Measurements from ENCODE around the gene SAG. TPM values are rescaled to one million over a fixed set of nuclear protein-coding genes. Genes with fewer than 3 reads are reported as not detected.

Gene SAG
- total and polyA plus RNA-seq, 2 of the 13 experiments (the other 11 are each of a cell fraction or from before 2014, with no cell fraction given) = not detected

DNA sequence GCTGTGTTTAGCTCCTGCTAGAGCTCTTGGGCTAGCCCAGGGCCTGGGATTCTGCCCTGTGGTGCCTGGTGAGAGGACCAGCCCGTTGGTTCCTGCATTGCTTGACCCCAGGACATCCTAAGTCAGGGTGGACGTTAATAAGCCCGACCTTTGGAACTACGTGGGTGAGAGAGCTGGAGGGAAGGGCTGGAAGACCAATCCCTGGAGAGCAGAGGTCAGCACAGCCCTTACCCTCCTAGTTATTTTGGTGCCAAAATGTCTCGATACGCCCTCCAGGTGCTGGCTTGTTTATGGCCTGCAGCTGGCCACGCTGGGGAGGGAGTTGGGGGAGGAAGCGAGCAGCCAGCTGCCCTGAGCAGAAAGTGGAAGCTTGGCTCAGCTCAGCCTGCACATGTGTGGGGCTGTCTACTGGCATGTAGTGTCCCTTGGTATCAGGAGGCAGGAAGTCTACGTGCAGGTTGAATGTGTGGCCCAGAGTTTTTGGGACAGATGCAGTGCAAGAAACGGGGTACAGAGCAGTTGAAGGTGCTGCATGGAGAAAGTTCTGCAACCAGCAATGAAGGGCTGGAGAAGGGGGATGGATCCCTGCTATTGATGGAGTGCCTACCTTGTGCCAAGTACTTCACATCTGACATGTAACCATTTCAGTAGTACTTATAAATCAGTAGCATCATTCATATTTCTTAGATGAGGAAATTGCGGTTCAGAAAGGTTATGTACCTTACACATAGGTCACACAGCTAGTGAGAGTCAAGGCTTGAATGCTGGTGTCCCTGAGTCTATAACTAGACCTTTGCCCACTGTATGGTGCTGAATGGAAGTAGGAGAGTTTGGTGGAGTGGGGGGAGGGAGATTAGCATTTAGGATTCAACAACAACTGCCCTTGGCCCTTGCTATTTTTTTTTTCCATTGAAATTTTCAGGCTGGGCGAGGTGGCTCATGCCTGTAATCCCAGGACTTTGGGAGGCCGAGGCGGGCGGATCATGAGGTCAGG is 41.7 kb downstream of the SAG start (continued):
- peak; percentile 9; the same call in 1 of the 2 replicates for TF ChIP-seq KDM2A (CRISPR knock-in tag; IDR thresholded peaks at IDR 0.05; ENCODE audit: borderline replicate concordance, low read depth)
- TF ChIP-seq MIER2 (CRISPR knock-in tag; IDR thresholded peaks at IDR 0.05) = no peak
- peak in 1 of 2 experiments; percentile 60; a peak in 2 of 4 replicates for TF ChIP-seq NR2F1 (CRISPR knock-in tag; IDR thresholded peaks at IDR 0.05)
- peak; percentile 51; the same call in 1 of the 2 replicates for TF ChIP-seq DPF2 (CRISPR knock-in tag; IDR thresholded peaks at IDR 0.05; ENCODE audit: borderline replicate concordance, low read depth)
- TF ChIP-seq ZBTB7B (CRISPR knock-in tag; IDR thresholded peaks at IDR 0.05) = peak; percentile 70
- TF ChIP-seq MATR3 (CRISPR knock-in tag; IDR thresholded peaks at IDR 0.05) = 0 out of 2 replicates have a peak, but pooled peaks have one; percentile 8
- 0 out of 2 replicates have a peak, but pooled peaks have one; percentile 22 for TF ChIP-seq PHF8 (CRISPR knock-in tag; IDR thresholded peaks at IDR 0.05)
- peak; percentile 68 for TF ChIP-seq MAX (IDR thresholded peaks at IDR 0.05)
- 0 out of 2 replicates have a peak, but pooled peaks have one; percentile 81 for TF ChIP-seq FOXO4 (CRISPR knock-in tag; conservative IDR thresholded peaks at IDR 0.05)
- TF ChIP-seq PITX1 (CRISPR knock-in tag; IDR thresholded peaks at IDR 0.05) = peak; percentile 24; the same call in 1 of the 2 replicates
- TF ChIP-seq PPARG (CRISPR knock-in tag; conservative IDR thresholded peaks at IDR 0.05) = peak; percentile 57
- TF ChIP-seq, protein P1, sequence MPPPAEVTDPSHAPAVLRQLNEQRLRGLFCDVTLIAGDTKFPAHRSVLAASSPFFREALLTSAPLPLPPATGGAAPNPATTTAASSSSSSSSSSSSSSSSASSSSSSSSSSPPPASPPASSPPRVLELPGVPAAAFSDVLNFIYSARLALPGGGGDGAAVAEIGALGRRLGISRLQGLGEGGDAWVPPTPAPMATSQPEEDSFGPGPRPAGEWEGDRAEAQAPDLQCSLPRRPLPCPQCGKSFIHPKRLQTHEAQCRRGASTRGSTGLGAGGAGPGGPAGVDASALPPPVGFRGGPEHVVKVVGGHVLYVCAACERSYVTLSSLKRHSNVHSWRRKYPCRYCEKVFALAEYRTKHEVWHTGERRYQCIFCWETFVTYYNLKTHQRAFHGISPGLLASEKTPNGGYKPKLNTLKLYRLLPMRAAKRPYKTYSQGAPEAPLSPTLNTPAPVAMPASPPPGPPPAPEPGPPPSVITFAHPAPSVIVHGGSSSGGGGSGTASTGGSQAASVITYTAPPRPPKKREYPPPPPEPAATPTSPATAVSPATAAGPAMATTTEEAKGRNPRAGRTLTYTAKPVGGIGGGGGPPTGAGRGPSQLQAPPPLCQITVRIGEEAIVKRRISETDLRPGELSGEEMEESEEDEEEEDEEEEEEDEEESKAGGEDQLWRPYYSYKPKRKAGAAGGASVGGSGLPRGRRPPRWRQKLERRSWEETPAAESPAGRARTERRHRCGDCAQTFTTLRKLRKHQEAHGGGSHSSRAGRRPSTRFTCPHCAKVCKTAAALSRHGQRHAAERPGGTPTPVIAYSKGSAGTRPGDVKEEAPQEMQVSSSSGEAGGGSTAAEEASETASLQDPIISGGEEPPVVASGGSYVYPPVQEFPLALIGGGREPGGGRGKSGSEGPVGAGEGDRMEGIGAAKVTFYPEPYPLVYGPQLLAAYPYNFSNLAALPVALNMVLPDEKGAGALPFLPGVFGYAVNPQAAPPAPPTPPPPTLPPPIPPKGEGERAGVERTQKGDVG (CRISPR knock-in tag; IDR thresholded peaks at IDR 0.05; ENCODE audit: borderline replicate concordance) = peak; percentile 35; the same call in 1 of the 2 replicates
- TF ChIP-seq MTF2 (CRISPR knock-in tag; IDR thresholded peaks at IDR 0.05; ENCODE audit: borderline replicate concordance) = peak; percentile 94
- TF ChIP-seq NRL (CRISPR knock-in tag; IDR thresholded peaks at IDR 0.05; ENCODE audit: borderline replicate concordance) = no peak
- TF ChIP-seq ZNF224 (CRISPR knock-in tag; IDR thresholded peaks at IDR 0.05) = peak; percentile 32; the same call in 1 of the 2 replicates
- 0 out of 2 replicates have a peak, but pooled peaks have one; percentile 40 for TF ChIP-seq MXD1 (CRISPR knock-in tag; IDR thresholded peaks at IDR 0.05)
- TF ChIP-seq ZNF292 (CRISPR knock-in tag; IDR thresholded peaks at IDR 0.05; ENCODE audit: borderline replicate concordance, low read depth) = peak; percentile 77
